NB4 (cell line): ENCODE measurements around the gene PDE6G.

ENCODE experiments used
- DNase-seq: peaks from one replicate; pipeline ENCODE4 v3.0.0; 2010; ENCODE audit warnings: low read depth
- H3K4me3 ChIP-seq: one replicate; pipeline ENCODE4 v1.5.1; 2011; ENCODE audit warnings: mild to moderate bottlenecking, low read depth, low read length, moderate library complexity
- MYC ChIP-seq: IDR thresholded peaks from 2 replicates; pipeline ENCODE4 v1.6.1; 2011; ENCODE audit warnings: low read depth, low read length
- POLR2A ChIP-seq: IDR thresholded peaks from 2 replicates; pipeline ENCODE4 v1.6.1; 2011; ENCODE audit warnings: mild to moderate bottlenecking; ENCODE audit not compliant: insufficient read length; ENCODE audit errors: extremely low read depth
- TF ChIP-seq, protein P1 (sequence below): IDR thresholded peaks from 2 replicates; pipeline ENCODE4 v1.6.1; 2011; ENCODE audit warnings: low read depth, low read length
- TF ChIP-seq, protein P2 (sequence below): IDR thresholded peaks from one replicate; pipeline ENCODE4 v1.5.1; 2012; ENCODE audit warnings: low read depth, low read length

PDE6G gene

DNA sequence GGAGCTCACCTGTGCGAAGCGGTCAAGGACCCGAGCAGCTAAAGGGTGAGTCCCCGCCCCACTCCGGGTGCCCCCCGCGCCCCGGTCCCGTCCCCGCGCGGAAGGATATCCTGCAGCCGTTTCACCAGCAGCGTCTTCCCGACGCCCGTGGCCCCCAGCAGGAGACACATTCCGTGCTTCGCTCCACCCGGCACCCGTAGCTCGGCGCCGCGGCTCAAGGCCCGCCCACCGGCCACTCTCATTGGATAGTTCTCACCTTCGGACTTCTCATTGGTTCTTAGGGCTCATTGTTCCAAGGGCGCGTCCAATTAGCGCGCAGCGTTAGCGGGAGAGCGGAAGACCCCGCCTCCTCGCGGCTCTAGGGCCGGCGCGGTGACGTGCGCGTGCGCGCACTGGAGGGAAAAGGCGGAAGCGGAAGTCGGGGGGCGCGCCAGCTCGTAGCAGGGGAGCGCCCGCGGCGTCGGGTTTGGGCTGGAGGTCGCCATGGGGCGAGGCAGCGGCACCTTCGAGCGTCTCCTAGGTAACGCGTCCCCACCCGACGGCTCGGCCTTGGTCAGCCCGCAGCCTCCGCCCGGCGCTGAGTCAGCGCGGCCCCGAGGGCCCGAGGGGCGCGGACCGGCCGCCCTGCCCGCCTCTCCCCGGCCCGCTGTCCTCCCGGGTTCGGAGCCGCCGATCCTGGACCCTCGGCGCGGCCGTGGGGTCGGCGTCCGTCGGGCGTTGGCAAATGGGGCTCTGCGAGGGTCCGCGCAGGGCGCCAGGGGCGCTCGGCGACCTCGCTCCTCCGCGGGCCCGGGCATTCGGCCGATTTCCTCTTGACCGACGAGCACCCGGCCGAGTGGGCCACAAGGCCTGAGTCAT, 27.5 kb upstream of the PDE6G start, which contains the start of the genes ARL16 and HGS:
Gene ARL16 (minus strand): TSS at position 214 of the 858 bp plus-strand sequence. CDS start 44 bp downstream, at position 170.
Gene HGS (plus strand): TSS at position 428 of the 858 bp plus-strand sequence. CDS start 56 bp downstream, at position 484.
- DNase-seq = peak; percentile 98
- peak; percentile 39 for TF ChIP-seq POLR2A
- TF ChIP-seq, protein P1, sequence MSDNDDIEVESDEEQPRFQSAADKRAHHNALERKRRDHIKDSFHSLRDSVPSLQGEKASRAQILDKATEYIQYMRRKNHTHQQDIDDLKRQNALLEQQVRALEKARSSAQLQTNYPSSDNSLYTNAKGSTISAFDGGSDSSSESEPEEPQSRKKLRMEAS = no peak
- H3K4me3 ChIP-seq = peak within 1 kb of the TSS; percentile 90

DNA sequence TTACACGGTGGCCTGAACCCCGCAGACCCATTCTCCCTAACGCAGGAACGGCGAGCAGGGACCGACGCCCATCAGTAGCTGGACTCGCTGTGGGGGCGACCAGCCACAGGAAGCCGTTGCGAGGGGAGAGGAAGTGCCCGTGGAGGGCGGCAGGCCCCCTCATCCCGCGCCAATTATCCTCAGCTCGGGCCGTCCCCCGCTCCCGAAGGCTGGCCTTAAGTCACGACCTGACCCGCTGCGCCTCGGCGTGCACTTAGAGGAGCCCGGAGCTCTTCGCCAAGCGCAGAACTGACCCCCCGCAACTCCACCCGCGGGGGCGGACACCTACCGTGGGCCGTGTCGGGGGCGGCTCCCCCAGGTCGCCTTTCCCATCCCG, 26.9 kb upstream of the PDE6G start:
- H3K4me3 ChIP-seq = peak overlapping the region; percentile 77
- DNase-seq = peak; percentile 55
- TF ChIP-seq, protein P1 = no peak
- TF ChIP-seq, protein P2, sequence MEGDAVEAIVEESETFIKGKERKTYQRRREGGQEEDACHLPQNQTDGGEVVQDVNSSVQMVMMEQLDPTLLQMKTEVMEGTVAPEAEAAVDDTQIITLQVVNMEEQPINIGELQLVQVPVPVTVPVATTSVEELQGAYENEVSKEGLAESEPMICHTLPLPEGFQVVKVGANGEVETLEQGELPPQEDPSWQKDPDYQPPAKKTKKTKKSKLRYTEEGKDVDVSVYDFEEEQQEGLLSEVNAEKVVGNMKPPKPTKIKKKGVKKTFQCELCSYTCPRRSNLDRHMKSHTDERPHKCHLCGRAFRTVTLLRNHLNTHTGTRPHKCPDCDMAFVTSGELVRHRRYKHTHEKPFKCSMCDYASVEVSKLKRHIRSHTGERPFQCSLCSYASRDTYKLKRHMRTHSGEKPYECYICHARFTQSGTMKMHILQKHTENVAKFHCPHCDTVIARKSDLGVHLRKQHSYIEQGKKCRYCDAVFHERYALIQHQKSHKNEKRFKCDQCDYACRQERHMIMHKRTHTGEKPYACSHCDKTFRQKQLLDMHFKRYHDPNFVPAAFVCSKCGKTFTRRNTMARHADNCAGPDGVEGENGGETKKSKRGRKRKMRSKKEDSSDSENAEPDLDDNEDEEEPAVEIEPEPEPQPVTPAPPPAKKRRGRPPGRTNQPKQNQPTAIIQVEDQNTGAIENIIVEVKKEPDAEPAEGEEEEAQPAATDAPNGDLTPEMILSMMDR = no peak
- no peak for TF ChIP-seq MYC
- no peak for TF ChIP-seq POLR2A

DNA sequence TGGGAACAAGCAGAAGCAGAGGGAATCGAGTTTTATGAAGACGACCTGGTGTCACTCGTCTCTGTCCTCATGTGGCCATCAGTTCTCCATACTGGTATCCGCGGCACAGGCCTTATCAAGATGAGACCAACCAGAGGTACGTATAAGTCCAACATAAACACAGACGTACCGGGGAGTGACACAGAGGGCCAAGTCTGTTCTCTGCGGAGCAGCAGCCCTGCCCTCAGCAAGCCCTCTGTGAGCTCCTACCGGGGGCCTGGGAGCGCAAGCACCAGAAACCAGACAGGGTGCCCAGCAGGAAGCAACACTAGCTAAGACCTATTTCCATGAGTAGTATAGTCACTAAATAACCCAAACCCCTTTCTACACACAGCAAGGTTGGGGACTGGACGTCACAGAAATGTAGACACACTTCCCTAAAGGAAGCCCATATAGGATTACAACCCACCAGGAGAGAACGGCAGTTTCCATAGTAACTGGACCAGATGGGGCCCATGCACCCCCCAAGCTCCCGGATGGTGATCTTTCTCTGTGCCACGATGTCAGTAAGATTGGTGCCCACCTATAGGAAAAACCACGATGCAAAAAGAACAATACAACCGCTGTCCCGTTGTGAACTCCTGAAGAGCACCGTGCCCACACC, 26.3 kb upstream of the PDE6G start:
- TF ChIP-seq POLR2A (no peak), MYC (no peak; the same call in 1 of the 2 replicates)
- TF ChIP-seq, protein P2 = no peak
- TF ChIP-seq, protein P1 = no peak
- DNase-seq = peak; percentile 33
- peak overlapping the region; percentile 77 for H3K4me3 ChIP-seq

DNA sequence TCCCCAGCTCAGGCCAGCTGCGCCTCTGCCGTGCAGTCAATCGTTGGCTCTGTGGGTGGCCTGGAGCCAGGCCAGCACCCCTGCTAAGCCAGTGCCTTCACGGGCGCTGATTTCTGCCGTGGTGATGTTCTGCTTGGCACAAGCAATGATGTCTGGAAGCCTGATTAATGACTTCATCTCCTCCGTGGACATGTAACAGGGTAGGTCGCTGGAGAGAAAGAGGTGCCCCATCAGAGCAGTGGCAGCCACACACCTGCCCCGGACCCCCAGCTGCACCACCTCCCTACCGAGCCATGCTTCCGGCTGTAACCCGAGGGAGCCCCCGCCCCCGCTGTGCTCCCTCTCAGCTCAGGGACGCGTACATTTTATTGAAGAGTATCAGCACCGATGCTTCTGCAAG, 25.3 kb upstream of the PDE6G start:
- H3K4me3 ChIP-seq = no peak overlapping the region
- DNase-seq = no peak
- TF ChIP-seq, protein P1 = no peak
- TF ChIP-seq, protein P2 = no peak
- TF ChIP-seq MYC (no peak), POLR2A (no peak)

DNA sequence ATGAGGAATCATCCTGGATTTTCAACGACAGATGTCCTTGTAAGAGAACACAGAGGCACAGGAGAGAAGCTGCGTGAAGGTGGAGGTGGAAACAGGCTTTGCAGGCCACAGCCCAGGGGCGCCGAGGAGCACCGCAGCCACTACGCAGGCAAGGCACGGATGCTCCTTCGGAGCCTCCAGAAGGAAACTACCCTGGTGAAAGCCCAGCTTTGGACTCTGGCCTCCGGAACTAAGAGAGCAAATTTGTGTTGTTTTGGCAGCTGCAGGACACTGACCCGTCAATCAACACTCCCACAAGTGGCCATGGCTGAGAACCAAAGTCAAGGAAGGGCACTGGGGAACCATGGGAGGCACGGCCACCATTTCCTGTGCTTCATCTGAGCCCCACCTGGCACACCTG, 23.8 kb upstream of the PDE6G start:
- DNase-seq = no peak

More for the DNA sequence above, 23.8 kb upstream of the PDE6G start:
- H3K4me3 ChIP-seq = no peak overlapping the region
- TF ChIP-seq POLR2A = no peak
- TF ChIP-seq, protein P1 = no peak
- TF ChIP-seq MYC = no peak
- TF ChIP-seq, protein P2 = no peak
